Measurements from ENCODE around the gene CYB561D1.

CYB561D1 gene

DNA sequence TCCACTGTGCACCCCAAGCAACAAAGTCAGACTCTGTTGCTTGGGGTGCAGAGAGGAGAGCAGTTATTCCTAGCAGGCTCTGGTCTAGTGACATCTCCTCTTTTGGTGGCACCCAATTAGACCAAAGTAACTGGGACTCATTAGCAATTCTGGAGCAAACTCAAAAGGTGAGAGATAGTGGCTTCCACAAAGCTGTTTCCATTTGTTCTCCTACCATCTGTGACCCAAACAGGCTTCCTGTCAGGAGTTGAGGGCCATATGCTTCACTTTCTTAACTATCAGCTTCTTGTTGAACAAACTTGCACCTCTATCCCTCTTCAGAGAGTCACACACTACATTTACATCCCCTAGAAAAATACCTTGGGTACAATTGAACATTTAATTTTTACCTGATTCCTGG, 11.7 kb upstream of the CYB561D1 start:
- Histone ChIP-seq H3K27ac (ENCODE audit: low read length) (no peak overlapping the region), H3K9me3 (ENCODE audit: control insufficient read depth in 1 of 2, low read length in 2 of 2) (no peaks in the 10 kb centered on the region), H3K4me3 (ENCODE audit: low read depth in 1 of 2, low read length in 2 of 2) (no peak overlapping the region), H3K27me3 (ENCODE audit: low read depth, low read length) (no peaks in the 10 kb centered on the region), H3K4me1 (ENCODE audit: control insufficient read depth in 1 of 2, insufficient read depth in 2 of 2, low read length in 2 of 2) (peaks cover 9 to 21% of the 10 kb centered on the region in 2 donors), H3K36me3 (ENCODE audit: control insufficient read depth in 1 of 2, insufficient read depth in 2 of 2, low read length in 2 of 2) (peaks cover 0 to 15% of the 10 kb centered on the region in 2 donors)

DNA sequence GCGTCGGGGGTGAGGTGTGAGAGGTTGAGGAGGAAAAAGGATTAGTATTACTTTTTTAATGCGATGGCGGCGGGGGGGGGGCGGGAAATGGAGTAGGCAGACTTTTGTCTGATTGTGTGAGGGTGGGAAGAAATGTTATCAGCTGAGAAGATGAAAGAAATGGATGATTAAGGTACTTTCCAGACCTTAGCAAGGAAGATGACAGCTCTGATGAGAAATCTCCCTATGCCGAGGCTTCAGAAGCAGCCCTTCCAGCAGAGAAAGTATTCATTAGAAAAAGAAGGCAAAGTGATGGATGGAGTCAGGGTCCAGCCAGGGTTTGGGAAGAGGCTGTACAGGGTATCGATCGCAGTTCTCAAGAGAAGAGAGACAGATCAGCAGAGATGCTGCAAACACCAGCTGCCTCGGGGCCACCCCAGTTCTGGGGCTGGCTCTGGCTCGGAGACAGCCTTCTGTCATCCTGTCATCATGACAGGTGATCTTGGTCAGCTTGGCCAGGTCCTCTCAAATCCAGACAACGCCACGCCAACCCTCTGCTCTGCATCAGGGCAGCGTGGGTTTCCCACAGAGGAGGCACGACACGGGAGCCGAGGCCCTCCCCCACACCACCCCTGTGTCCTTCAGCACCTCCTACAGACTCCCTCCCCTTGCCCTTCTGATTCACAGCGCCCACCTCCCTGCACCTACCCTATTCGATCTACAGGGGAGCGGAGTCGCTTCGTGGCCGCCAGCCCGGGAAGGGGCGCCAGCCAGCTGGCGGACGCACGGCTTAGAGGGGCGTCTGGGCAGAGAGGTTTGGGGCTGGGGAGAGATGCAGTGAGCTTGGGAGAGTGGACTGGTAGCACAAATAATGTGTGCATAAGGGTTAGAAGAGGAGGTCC, 10.9 kb upstream of the CYB561D1 start:
- H3K4me3 ChIP-seq (ENCODE audit: low read depth in 1 of 2, low read length in 2 of 2) = peak overlapping the region; percentile 81 to 85
- no peaks in the 10 kb centered on the region for H3K9me3 ChIP-seq (ENCODE audit: control insufficient read depth in 1 of 2, low read length in 2 of 2)
- H3K27me3 ChIP-seq (ENCODE audit: low read depth, low read length) = no peaks in the 10 kb centered on the region
- H3K4me1 ChIP-seq (ENCODE audit: control insufficient read depth in 1 of 2, insufficient read depth in 2 of 2, low read length in 2 of 2) = peaks cover 9 to 21% of the 10 kb centered on the region in 2 donors
- peaks cover 0 to 21% of the 10 kb centered on the region in 2 donors for H3K36me3 ChIP-seq (ENCODE audit: control insufficient read depth in 1 of 2, insufficient read depth in 2 of 2, low read length in 2 of 2)
- no peak overlapping the region for H3K27ac ChIP-seq (ENCODE audit: low read length)

DNA sequence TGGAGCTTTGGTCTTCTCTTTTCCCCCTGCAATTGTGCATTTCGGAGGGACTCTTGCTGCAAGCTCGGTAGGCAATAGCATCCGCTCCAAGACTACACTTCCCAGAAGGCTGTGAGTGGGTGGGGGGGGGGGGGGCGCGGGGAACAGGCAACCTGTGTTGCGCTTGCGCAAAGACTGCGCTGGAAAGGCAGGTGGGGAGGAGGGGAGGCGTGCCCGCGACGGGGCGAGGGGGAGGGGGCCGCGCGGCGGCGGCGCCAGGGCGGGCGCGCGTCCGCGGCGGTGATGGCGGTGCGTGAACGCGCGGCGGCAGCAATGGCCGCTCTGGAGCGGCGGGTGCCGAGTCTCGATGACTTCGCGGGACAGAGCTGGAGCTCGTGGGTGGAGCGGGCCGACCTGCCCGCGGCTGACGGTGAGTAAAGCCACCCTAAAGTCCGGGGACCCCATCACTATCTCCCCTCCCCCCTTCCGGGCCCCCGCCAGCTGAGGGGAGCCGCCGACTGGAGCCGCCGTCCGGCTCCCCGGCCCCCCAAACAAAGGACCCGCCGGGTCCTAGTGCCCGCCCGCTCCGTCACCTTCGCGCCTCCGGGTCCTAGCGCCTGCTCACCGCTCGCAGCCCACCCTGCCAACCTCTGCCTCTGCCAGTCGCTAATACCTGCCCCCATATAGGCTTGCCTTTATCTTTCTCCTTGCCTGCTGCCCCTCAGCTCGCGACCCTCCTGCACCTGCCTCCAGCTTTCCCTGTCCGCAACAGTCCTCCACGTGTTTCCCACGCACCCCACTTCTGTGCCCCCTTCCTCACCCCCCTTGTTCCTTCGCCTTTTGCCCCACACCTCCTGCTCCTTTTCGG, 10.0 kb upstream of the CYB561D1 start, which contains the start of gene ATXN7L2:
ATXN7L2 (plus strand) TSS at position 234 of the 847 bp plus-strand sequence; CDS start at position 283, 49 bp downstream.
- peaks cover 9 to 21% of the 10 kb centered on the region in 2 donors for H3K4me1 ChIP-seq (ENCODE audit: control insufficient read depth in 1 of 2, insufficient read depth in 2 of 2, low read length in 2 of 2)
- H3K4me3 ChIP-seq (ENCODE audit: low read depth in 1 of 2, low read length in 2 of 2) = peak within 1 kb of the TSS; percentile 85
- H3K27me3 ChIP-seq (ENCODE audit: low read depth, low read length) = no peaks in the 10 kb centered on the region
- peaks cover 0 to 25% of the 10 kb centered on the region in 2 donors for H3K36me3 ChIP-seq (ENCODE audit: control insufficient read depth in 1 of 2, insufficient read depth in 2 of 2, low read length in 2 of 2)
- H3K9me3 ChIP-seq (ENCODE audit: control insufficient read depth in 1 of 2, low read length in 2 of 2) = no peaks in the 10 kb centered on the region
- H3K27ac ChIP-seq (ENCODE audit: low read length) = no peak within 1 kb of the TSS

DNA sequence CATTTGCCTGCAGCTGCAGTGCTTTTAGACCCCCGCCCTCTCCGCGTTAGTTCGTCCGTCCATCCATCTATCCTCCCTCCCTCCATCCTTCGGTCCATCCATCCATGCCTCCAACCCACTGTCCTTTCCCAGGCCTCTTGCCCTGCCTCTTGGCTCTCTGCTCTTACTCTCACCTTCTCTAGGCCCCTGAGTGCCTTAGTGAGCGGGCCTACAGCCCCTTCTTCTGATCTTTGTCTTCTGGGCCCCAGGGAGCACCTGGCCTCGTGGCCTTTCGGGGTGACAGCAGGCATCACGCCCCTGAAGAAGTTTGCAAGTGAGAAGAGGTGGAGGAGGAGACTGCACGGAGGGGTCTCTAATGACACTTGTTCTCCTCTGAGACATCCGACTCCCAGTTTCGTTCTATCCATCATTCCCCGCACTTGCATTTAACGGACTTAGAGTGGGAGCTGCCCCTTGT, 9.3 kb upstream of the CYB561D1 start:
- Histone ChIP-seq H3K4me1 (ENCODE audit: control insufficient read depth in 1 of 2, insufficient read depth in 2 of 2, low read length in 2 of 2) (peaks cover 9 to 21% of the 10 kb centered on the region in 2 donors), H3K4me3 (ENCODE audit: low read depth in 1 of 2, low read length in 2 of 2) (peak overlapping the region; percentile 79 to 85), H3K36me3 (ENCODE audit: control insufficient read depth in 1 of 2, insufficient read depth in 2 of 2, low read length in 2 of 2) (peaks cover 0 to 27% of the 10 kb centered on the region in 2 donors), H3K27me3 (ENCODE audit: low read depth, low read length) (no peaks in the 10 kb centered on the region), H3K9me3 (ENCODE audit: control insufficient read depth in 1 of 2, low read length in 2 of 2) (no peaks in the 10 kb centered on the region), H3K27ac (ENCODE audit: low read length) (no peak overlapping the region)

DNA sequence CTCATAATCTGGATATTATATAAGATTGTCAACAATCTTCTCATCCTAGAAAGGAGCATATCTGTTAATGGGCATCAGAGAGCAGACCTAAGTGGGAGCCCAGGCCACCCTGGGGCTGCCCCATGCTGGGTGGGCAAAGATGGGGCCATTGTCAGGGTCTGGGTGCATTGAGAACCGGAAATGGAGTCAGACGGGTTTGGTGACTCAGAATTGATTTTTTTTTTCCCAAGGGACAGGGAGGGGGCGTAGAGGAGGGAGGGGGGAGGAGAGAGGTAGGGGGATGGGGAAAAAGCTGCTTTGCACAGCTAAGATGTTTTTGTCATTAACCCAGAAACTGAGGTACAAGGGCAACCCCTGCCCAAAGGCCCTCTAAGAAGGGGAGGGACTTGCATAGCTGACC, 8.9 kb upstream of the CYB561D1 start:
- Histone ChIP-seq H3K4me3 (ENCODE audit: low read depth in 1 of 2, low read length in 2 of 2) (peak overlapping the region; percentile 79 to 85), H3K36me3 (ENCODE audit: control insufficient read depth in 1 of 2, insufficient read depth in 2 of 2, low read length in 2 of 2) (peaks cover 0 to 23% of the 10 kb centered on the region in 2 donors), H3K27me3 (ENCODE audit: low read depth, low read length) (no peaks in the 10 kb centered on the region), H3K4me1 (ENCODE audit: control insufficient read depth in 1 of 2, insufficient read depth in 2 of 2, low read length in 2 of 2) (peaks cover 9 to 21% of the 10 kb centered on the region in 2 donors), H3K27ac (ENCODE audit: low read length) (no peak overlapping the region), H3K9me3 (ENCODE audit: control insufficient read depth in 1 of 2, low read length in 2 of 2) (no peaks in the 10 kb centered on the region)

DNA sequence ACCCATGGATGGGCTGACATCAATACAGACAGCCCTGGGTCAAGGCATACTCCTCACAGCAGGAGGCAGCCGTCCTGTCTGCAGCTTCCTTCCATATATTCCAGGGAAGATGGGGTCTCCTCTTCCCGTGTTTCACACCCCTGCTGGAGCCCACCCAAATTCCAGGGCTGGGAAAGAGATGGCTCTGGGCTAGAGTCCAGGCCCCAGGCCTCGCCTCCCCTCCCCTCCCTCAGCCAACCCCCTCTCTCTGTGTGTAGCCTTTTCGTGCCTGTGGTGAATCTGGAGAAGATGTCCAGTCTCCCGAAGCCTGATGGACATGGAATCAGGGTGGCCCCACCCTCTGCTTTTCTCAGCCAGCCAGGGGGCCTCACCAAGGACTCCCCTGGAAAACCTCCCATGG, 6.6 kb upstream of the CYB561D1 start:
- Histone ChIP-seq H3K27ac (ENCODE audit: low read length) (no peak overlapping the region), H3K4me1 (ENCODE audit: control insufficient read depth in 1 of 2, insufficient read depth in 2 of 2, low read length in 2 of 2) (peaks cover 9 to 27% of the 10 kb centered on the region in 2 donors), H3K27me3 (ENCODE audit: low read depth, low read length) (no peaks in the 10 kb centered on the region), H3K4me3 (ENCODE audit: low read depth in 1 of 2, low read length in 2 of 2) (no peak overlapping the region), H3K9me3 (ENCODE audit: control insufficient read depth in 1 of 2, low read length in 2 of 2) (no peaks in the 10 kb centered on the region), H3K36me3 (ENCODE audit: control insufficient read depth in 1 of 2, insufficient read depth in 2 of 2, low read length in 2 of 2) (peaks cover 0 to 14% of the 10 kb centered on the region in 2 donors)

DNA sequence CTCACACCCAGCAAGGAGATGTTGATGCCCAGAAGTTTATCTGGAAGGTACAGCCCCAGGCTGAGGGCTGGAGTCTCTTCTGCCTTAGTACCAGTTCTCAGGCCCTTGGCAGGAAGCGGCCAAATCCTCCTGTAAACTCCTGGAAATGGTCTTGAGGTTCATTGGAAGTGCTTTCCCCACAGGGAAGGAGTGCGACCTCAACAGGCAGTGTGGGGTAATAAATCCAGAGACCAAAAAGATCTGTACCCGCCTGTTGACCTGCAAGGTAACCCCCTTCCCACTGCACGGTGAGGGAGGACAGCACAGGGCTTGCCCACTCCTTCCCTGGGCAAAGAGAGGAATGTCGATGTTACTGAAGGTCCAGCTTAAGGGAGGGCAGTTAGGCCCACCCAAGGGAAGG, 5.7 kb upstream of the CYB561D1 start:
- Histone ChIP-seq H3K27ac (ENCODE audit: low read length) (no peak overlapping the region), H3K36me3 (ENCODE audit: control insufficient read depth in 1 of 2, insufficient read depth in 2 of 2, low read length in 2 of 2) (peaks cover 0 to 14% of the 10 kb centered on the region in 2 donors), H3K9me3 (ENCODE audit: control insufficient read depth in 1 of 2, low read length in 2 of 2) (no peaks in the 10 kb centered on the region), H3K27me3 (ENCODE audit: low read depth, low read length) (no peaks in the 10 kb centered on the region), H3K4me1 (ENCODE audit: control insufficient read depth in 1 of 2, insufficient read depth in 2 of 2, low read length in 2 of 2) (peaks cover 5 to 24% of the 10 kb centered on the region in 2 donors), H3K4me3 (ENCODE audit: low read depth in 1 of 2, low read length in 2 of 2) (no peak overlapping the region)

DNA sequence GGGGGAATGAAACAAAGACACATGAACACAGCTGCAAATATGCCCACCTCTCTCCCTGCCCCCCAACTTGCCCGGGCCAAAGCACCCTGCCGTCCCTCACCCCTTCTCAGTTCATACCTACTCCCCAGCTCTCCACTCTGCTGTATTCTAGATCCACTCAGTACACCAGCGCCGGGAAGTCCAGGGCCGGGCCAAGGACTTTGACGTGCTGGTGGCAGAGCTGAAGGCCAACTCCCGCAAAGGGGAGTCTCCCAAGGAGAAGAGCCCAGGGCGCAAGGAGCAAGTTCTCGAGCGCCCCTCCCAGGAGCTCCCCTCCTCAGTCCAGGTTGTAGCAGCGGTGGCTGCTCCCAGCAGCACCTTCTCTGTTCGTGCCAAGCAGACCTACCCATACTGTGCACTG, 5.2 kb upstream of the CYB561D1 start:
- H3K9me3 ChIP-seq (ENCODE audit: control insufficient read depth in 1 of 2, low read length in 2 of 2) = no peaks in the 10 kb centered on the region
- peaks cover 0 to 14% of the 10 kb centered on the region in 2 donors for H3K36me3 ChIP-seq (ENCODE audit: control insufficient read depth in 1 of 2, insufficient read depth in 2 of 2, low read length in 2 of 2)
- H3K4me3 ChIP-seq (ENCODE audit: low read depth in 1 of 2, low read length in 2 of 2) = no peak overlapping the region
- peaks cover 9 to 27% of the 10 kb centered on the region in 2 donors for H3K4me1 ChIP-seq (ENCODE audit: control insufficient read depth in 1 of 2, insufficient read depth in 2 of 2, low read length in 2 of 2)
- no peak overlapping the region for H3K27ac ChIP-seq (ENCODE audit: low read length)
- H3K27me3 ChIP-seq (ENCODE audit: low read depth, low read length) = no peaks in the 10 kb centered on the region

DNA sequence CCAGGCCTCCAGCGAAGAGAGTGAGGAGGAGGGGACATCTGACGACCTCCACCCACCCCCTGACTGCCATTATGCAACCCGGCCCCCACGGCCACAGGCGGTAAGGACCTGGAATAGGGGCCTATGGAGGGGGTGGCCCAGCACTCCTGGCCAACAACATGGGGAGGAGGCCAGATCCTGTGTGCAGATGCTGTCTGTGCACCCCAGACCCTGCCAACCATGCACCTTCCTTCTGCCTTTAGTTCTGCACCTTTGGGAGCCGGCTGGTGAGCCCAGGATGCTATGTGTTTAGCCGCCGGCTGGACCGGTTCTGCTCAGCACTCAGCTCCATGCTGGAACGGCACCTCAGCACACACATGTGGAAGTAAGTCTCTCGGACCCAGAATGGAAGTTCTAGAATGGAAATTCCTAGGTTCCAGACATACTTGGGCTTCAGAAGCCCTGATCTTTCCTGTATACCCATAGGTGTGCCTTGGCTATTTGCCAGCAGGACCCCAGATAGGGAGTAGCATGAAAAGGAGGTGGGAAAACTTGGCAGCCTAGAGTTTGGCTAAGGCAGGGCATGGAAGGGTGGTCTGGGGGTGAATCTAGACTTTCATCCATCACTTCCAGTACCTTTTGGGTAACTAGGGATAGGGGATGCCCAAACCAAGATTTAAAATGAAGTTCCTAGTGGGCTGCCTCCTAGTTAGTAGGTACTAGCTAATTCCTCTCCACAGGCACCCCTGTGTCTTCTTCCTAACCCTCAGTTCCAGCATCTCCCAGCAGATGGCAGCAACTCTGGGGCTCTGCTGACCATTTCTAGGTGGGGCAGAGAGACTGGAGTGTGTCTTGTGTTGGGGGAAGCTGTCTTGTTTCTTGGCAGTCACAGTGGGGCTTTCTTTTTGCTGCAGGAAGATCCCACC, 3.6 kb upstream of the CYB561D1 start:
- no peak overlapping the region for H3K4me3 ChIP-seq (ENCODE audit: low read depth in 1 of 2, low read length in 2 of 2)
- H3K9me3 ChIP-seq (ENCODE audit: control insufficient read depth in 1 of 2, low read length in 2 of 2) = no peaks in the 10 kb centered on the region
- H3K27me3 ChIP-seq (ENCODE audit: low read depth, low read length) = no peaks in the 10 kb centered on the region
- H3K4me1 ChIP-seq (ENCODE audit: control insufficient read depth in 1 of 2, insufficient read depth in 2 of 2, low read length in 2 of 2) = peaks cover 4 to 23% of the 10 kb centered on the region in 2 donors
- H3K36me3 ChIP-seq (ENCODE audit: control insufficient read depth in 1 of 2, insufficient read depth in 2 of 2, low read length in 2 of 2) = peaks cover 0 to 14% of the 10 kb centered on the region in 2 donors
- no peak overlapping the region for H3K27ac ChIP-seq (ENCODE audit: low read length)

DNA sequence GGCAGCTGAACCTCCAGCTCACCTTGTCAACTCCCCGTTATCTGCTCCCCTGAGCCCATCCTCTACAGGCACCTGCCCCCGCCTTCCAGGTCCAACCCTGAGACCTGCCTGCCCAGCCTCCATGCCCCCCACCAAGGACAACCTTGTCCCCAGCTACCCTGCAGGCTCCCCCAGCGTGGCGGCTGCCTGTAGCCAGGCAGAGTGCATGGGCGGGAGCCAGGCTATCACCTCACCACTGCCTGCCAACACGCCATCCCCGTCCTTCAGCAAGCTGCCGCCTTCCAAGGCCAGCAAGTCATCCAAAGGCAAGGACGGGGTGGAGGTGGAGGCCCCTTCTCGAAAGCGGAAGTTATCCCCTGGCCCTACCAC, 3.0 kb upstream of the CYB561D1 start:
- Histone ChIP-seq H3K4me3 (ENCODE audit: low read depth in 1 of 2, low read length in 2 of 2) (no peak overlapping the region), H3K27ac (ENCODE audit: low read length) (no peak overlapping the region), H3K27me3 (ENCODE audit: low read depth, low read length) (no peaks in the 10 kb centered on the region), H3K4me1 (ENCODE audit: control insufficient read depth in 1 of 2, insufficient read depth in 2 of 2, low read length in 2 of 2) (peaks cover 4 to 20% of the 10 kb centered on the region in 2 donors), H3K36me3 (ENCODE audit: control insufficient read depth in 1 of 2, insufficient read depth in 2 of 2, low read length in 2 of 2) (peaks cover 1 to 18% of the 10 kb centered on the region in 2 donors), H3K9me3 (ENCODE audit: control insufficient read depth in 1 of 2, low read length in 2 of 2) (no peaks in the 10 kb centered on the region)

Data from muscle layer of duodenum (tissue), 2 donors.